ENCODE measurements around the gene CNIH3.

CNIH3 gene

GRCh38 chr1:224733027-224733911, 117.2 kb downstream of the CNIH3 start:
- Mint-ChIP-seq H3K27me3 (ENCODE audit: low read depth) (peaks cover 13% of the 10 kb centered on the region), H3K36me3 (ENCODE audit: low read depth) (no peaks in the 10 kb centered on the region), H3K27ac (no peak overlapping the region), H3K4me3 (no peak overlapping the region), H3K9me3 (no peaks in the 10 kb centered on the region), H3K4me1 (ENCODE audit: low read depth) (peaks cover 15% of the 10 kb centered on the region)
- no peak for DNase-seq (ENCODE audit: low spot score)

- Mint-ChIP-seq H3K9me3 (no peaks in the 10 kb centered on the region), H3K27ac (no peak overlapping the region), H3K4me1 (ENCODE audit: low read depth) (peaks cover 15% of the 10 kb centered on the region), H3K36me3 (ENCODE audit: low read depth) (no peaks in the 10 kb centered on the region), H3K27me3 (ENCODE audit: low read depth) (peaks cover 13% of the 10 kb centered on the region), H3K4me3 (no peak overlapping the region)
- DNase-seq (ENCODE audit: low spot score): no peak
Measured at GRCh38 chr1:224734261-224734935, 118.3 kb downstream of the CNIH3 start.

- no peak overlapping the region for H3K27ac Mint-ChIP-seq
- no peaks in the 10 kb centered on the region for H3K36me3 Mint-ChIP-seq (ENCODE audit: low read depth)
- H3K27me3 Mint-ChIP-seq (ENCODE audit: low read depth): peaks cover 13% of the 10 kb centered on the region
- H3K4me1 Mint-ChIP-seq (ENCODE audit: low read depth): peaks cover 15% of the 10 kb centered on the region
- no peaks in the 10 kb centered on the region for H3K9me3 Mint-ChIP-seq
- no peak for DNase-seq (ENCODE audit: low spot score)
- peak overlapping the region; percentile 21 for H3K4me3 Mint-ChIP-seq
Measured at GRCh38 chr1:224735159-224735558, 119.0 kb downstream of the CNIH3 start.

GRCh38 chr1:224736619-224737352, 120.7 kb downstream of the CNIH3 start:
- Mint-ChIP-seq H3K27me3 (ENCODE audit: low read depth) (peaks cover 8% of the 10 kb centered on the region), H3K4me1 (ENCODE audit: low read depth) (peaks cover 15% of the 10 kb centered on the region), H3K9me3 (no peaks in the 10 kb centered on the region), H3K36me3 (ENCODE audit: low read depth) (no peaks in the 10 kb centered on the region), H3K4me3 (no peak overlapping the region), H3K27ac (no peak overlapping the region)
- no peak for DNase-seq (ENCODE audit: low spot score)

GRCh38 chr1:224737353-224737727, 121.2 kb downstream of the CNIH3 start:
- Mint-ChIP-seq H3K4me3 (no peak overlapping the region), H3K27me3 (ENCODE audit: low read depth) (peaks cover 8% of the 10 kb centered on the region), H3K4me1 (ENCODE audit: low read depth) (peaks cover 15% of the 10 kb centered on the region), H3K36me3 (ENCODE audit: low read depth) (no peaks in the 10 kb centered on the region), H3K27ac (no peak overlapping the region), H3K9me3 (no peaks in the 10 kb centered on the region)
- no peak for DNase-seq (ENCODE audit: low spot score)

GRCh38 chr1:224739303-224739996, 123.3 kb downstream of the CNIH3 start:
- Mint-ChIP-seq H3K9me3 (no peaks in the 10 kb centered on the region), H3K4me3 (no peak overlapping the region), H3K4me1 (ENCODE audit: low read depth) (peaks cover 11% of the 10 kb centered on the region), H3K27me3 (ENCODE audit: low read depth) (peaks cover 5% of the 10 kb centered on the region), H3K36me3 (ENCODE audit: low read depth) (no peaks in the 10 kb centered on the region), H3K27ac (no peak overlapping the region)
- DNase-seq (ENCODE audit: low spot score): no peak

- no peak for DNase-seq (ENCODE audit: low spot score)
- Mint-ChIP-seq H3K4me1 (ENCODE audit: low read depth) (peaks cover 4% of the 10 kb centered on the region), H3K9me3 (no peaks in the 10 kb centered on the region), H3K27ac (no peak overlapping the region), H3K27me3 (ENCODE audit: low read depth) (peaks cover 5% of the 10 kb centered on the region), H3K4me3 (no peak overlapping the region), H3K36me3 (ENCODE audit: low read depth) (no peaks in the 10 kb centered on the region)
Measured at GRCh38 chr1:224739997-224740684, 124.0 kb downstream of the CNIH3 start.

GRCh38 chr1:224740685-224741052, 124.6 kb downstream of the CNIH3 start:
- no peak overlapping the region for H3K4me3 Mint-ChIP-seq
- H3K36me3 Mint-ChIP-seq (ENCODE audit: low read depth): no peaks in the 10 kb centered on the region
- H3K4me1 Mint-ChIP-seq (ENCODE audit: low read depth): peaks cover 2% of the 10 kb centered on the region
- peaks cover 3% of the 10 kb centered on the region for H3K27me3 Mint-ChIP-seq (ENCODE audit: low read depth)
- no peaks in the 10 kb centered on the region for H3K9me3 Mint-ChIP-seq
- no peak overlapping the region for H3K27ac Mint-ChIP-seq
- no peak for DNase-seq (ENCODE audit: low spot score)

GRCh38 chr1:224742349-224742748, 126.2 kb downstream of the CNIH3 start:
- H3K36me3 Mint-ChIP-seq (ENCODE audit: low read depth): no peaks in the 10 kb centered on the region
- no peaks in the 10 kb centered on the region for H3K4me1 Mint-ChIP-seq (ENCODE audit: low read depth)
- H3K4me3 Mint-ChIP-seq: no peak overlapping the region
- H3K9me3 Mint-ChIP-seq: no peaks in the 10 kb centered on the region
- H3K27me3 Mint-ChIP-seq (ENCODE audit: low read depth): no peaks in the 10 kb centered on the region
- H3K27ac Mint-ChIP-seq: no peak overlapping the region
- no peak for DNase-seq (ENCODE audit: low spot score)

- no peak overlapping the region for H3K4me3 Mint-ChIP-seq
Measured at GRCh38 chr1:224743608-224744164, 127.6 kb downstream of the CNIH3 start.

GRCh38 chr1:224744521-224744920, 128.4 kb downstream of the CNIH3 start:
- H3K27me3 Mint-ChIP-seq (ENCODE audit: low read depth): no peaks in the 10 kb centered on the region
- no peak for DNase-seq (ENCODE audit: low spot score)
- H3K36me3 Mint-ChIP-seq (ENCODE audit: low read depth): no peaks in the 10 kb centered on the region
- H3K27ac Mint-ChIP-seq: no peak overlapping the region
- H3K9me3 Mint-ChIP-seq: no peaks in the 10 kb centered on the region
- H3K4me1 Mint-ChIP-seq (ENCODE audit: low read depth): no peaks in the 10 kb centered on the region
- H3K4me3 Mint-ChIP-seq: no peak overlapping the region

More at GRCh38 chr1:224743608-224744164, 127.6 kb downstream of the CNIH3 start:
- Mint-ChIP-seq H3K27me3 (ENCODE audit: low read depth) (no peaks in the 10 kb centered on the region), H3K9me3 (no peaks in the 10 kb centered on the region), H3K36me3 (ENCODE audit: low read depth) (no peaks in the 10 kb centered on the region), H3K27ac (no peak overlapping the region), H3K4me1 (ENCODE audit: low read depth) (no peaks in the 10 kb centered on the region)
- DNase-seq (ENCODE audit: low spot score): no peak

- H3K36me3 Mint-ChIP-seq (ENCODE audit: low read depth): no peaks in the 10 kb centered on the region
- H3K27ac Mint-ChIP-seq: no peak overlapping the region
- no peaks in the 10 kb centered on the region for H3K9me3 Mint-ChIP-seq
- H3K4me3 Mint-ChIP-seq: no peak overlapping the region
- peaks cover under 1% of the 10 kb centered on the region for H3K4me1 Mint-ChIP-seq (ENCODE audit: low read depth)
- H3K27me3 Mint-ChIP-seq (ENCODE audit: low read depth): peaks cover under 1% of the 10 kb centered on the region
- no peak for DNase-seq (ENCODE audit: low spot score)
Measured at GRCh38 chr1:224745394-224745793, 129.3 kb downstream of the CNIH3 start.

- Mint-ChIP-seq H3K27ac (no peak overlapping the region), H3K4me1 (ENCODE audit: low read depth) (peaks cover 3% of the 10 kb centered on the region), H3K36me3 (ENCODE audit: low read depth) (no peaks in the 10 kb centered on the region), H3K9me3 (no peaks in the 10 kb centered on the region), H3K4me3 (no peak overlapping the region), H3K27me3 (ENCODE audit: low read depth) (peaks cover 3% of the 10 kb centered on the region)
- no peak for DNase-seq (ENCODE audit: low spot score)
Measured at GRCh38 chr1:224745924-224746323, 129.8 kb downstream of the CNIH3 start.
